A673 (cell line): ENCODE data around the gene GRID2. TPM values are rescaled to one million over a fixed set of nuclear protein-coding genes. Genes with fewer than 3 reads are reported as not detected.

Experiments
- BruUV-seq: library from RNA; stranded (reverse); fragments of 400-500 nt; replicated peaks from 2 replicates; lab custom pipeline; 2021; lab: Mats Ljungman, UMichigan
- CTCF ChIA-PET: fragments of 300-600 bp; sonication (Branson Sonifier 250); formaldehyde crosslinking; loops from one replicate; lab custom pipeline; 2022; ENCODE audit warnings: antibody characterized with exemption; lab: Charles Lee
- POLR2A ChIA-PET: fragments of 300-600 bp; sonication (Branson Sonifier 250); formaldehyde crosslinking; loops from one replicate; lab custom pipeline; 2022; ENCODE audit warnings: antibody characterized with exemption; ENCODE audit not compliant: low non-redundant PET; lab: Charles Lee
- DNase-seq: peaks from one replicate; pipeline ENCODE4 v3.0.0-alpha.2; 2015; ENCODE audit warnings: low spot score
- H3K27ac ChIP-seq: fragments of 200-600 bp; sonication (generic); 2 replicates; pipeline ENCODE4 v1.5.1; 2016; ENCODE audit warnings: mixed run types, low read depth, mild to moderate bottlenecking, mixed read lengths, antibody characterized with exemption, low read length; ENCODE audit not compliant: poor library complexity, severe bottlenecking
- H3K27me3 ChIP-seq: fragments of 200-600 bp; sonication (generic); replicated peaks from 2 replicates; pipeline ENCODE4 v1.6.1; 2017; ENCODE audit warnings: mixed run types, low read depth, mild to moderate bottlenecking, mixed read lengths, antibody characterized with exemption, low read length; ENCODE audit not compliant: insufficient read depth, poor library complexity
- H3K36me3 ChIP-seq: fragments of 200-600 bp; sonication (generic); 2 replicates; pipeline ENCODE4 v1.6.1; 2016; ENCODE audit warnings: mixed run types, mild to moderate bottlenecking, mixed read lengths, antibody characterized with exemption, low read length; ENCODE audit not compliant: insufficient read depth, poor library complexity, severe bottlenecking
- H3K4me1 ChIP-seq: fragments of 200-600 bp; sonication (generic); 2 replicates; pipeline ENCODE4 v1.6.1; 2017; ENCODE audit warnings: mixed run types, mild to moderate bottlenecking, mixed read lengths, antibody characterized with exemption, low read length; ENCODE audit not compliant: insufficient read depth, poor library complexity, severe bottlenecking
- H3K4me3 ChIP-seq: fragments of 200-600 bp; sonication (generic); 2 replicates; pipeline ENCODE4 v1.5.1; 2016; ENCODE audit warnings: low read depth, mixed run types, mild to moderate bottlenecking, mixed read lengths, low read length; ENCODE audit not compliant: poor library complexity, severe bottlenecking
- H3K9me3 ChIP-seq: fragments of 200-600 bp; sonication (generic); 2 replicates; pipeline ENCODE4 v1.6.1; 2016; ENCODE audit warnings: mixed run types, low read depth, mild to moderate bottlenecking, mixed read lengths, antibody characterized with exemption, low read length; ENCODE audit not compliant: poor library complexity, severe bottlenecking
- EZH2 ChIP-seq: fragments of 200-600 bp; sonication (generic); IDR thresholded peaks from 2 replicates; pipeline ENCODE4 v1.6.1; 2017; ENCODE audit warnings: borderline replicate concordance, low read depth, mild to moderate bottlenecking, mixed read lengths, antibody characterized with exemption, low read length; ENCODE audit not compliant: poor library complexity, severe bottlenecking
- intact Hi-C: fragments of 100-400 bp; cut with micrococcal nuclease; formaldehyde crosslinking; loops from one replicate; pipeline ENCODE4 v1.10.0; 2022; ENCODE audit not compliant: unreplicated experiment
- total RNA-seq: library from RNA; stranded (reverse); gene quantifications from 2 replicates; pipeline ENCODE4 v1.2.3, GENCODE V29; 2021
- TF ChIP-seq, protein P1 (sequence below): fragments of 300-800, 200-600 bp; sonication (generic); conservative IDR thresholded peaks from 2 replicates; pipeline ENCODE4 v1.5.1; 2017; ENCODE audit warnings: low read depth, mild to moderate bottlenecking, antibody characterized with exemption, low read length, moderate library complexity, mixed read lengths

Gene GRID2
- total RNA-seq, 1 experiment from 2014 or later: not detected

DNA sequence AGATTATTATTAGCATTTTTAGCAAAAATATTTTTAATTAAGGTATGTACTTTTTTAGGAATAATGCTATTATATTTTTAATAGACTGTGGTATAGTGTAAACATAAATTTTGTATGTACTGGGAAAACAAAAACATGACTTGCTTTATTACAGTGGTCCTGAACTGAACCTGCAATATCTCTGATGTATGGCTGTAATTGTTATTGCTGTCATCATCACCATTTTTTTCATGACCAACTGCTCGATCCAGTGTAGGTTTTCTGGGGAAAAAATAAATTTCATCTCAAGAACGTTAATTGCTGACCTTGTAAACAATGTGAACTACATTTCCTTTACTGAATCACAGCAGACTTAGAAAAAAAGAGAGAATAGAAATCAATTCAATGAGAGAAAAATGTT, 1441.2 kb downstream of the GRID2 start:
- no peak overlapping the region for H3K27ac ChIP-seq
- TF ChIP-seq, protein P1, sequence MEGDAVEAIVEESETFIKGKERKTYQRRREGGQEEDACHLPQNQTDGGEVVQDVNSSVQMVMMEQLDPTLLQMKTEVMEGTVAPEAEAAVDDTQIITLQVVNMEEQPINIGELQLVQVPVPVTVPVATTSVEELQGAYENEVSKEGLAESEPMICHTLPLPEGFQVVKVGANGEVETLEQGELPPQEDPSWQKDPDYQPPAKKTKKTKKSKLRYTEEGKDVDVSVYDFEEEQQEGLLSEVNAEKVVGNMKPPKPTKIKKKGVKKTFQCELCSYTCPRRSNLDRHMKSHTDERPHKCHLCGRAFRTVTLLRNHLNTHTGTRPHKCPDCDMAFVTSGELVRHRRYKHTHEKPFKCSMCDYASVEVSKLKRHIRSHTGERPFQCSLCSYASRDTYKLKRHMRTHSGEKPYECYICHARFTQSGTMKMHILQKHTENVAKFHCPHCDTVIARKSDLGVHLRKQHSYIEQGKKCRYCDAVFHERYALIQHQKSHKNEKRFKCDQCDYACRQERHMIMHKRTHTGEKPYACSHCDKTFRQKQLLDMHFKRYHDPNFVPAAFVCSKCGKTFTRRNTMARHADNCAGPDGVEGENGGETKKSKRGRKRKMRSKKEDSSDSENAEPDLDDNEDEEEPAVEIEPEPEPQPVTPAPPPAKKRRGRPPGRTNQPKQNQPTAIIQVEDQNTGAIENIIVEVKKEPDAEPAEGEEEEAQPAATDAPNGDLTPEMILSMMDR: no peak
- TF ChIP-seq EZH2: no peak
- no TSS peak for BruUV-seq
- no peaks in the 10 kb centered on the region for H3K4me1 ChIP-seq
- no peaks in the 10 kb centered on the region for H3K36me3 ChIP-seq
- no peak for DNase-seq
- H3K4me3 ChIP-seq: no peak overlapping the region
- no peaks in the 10 kb centered on the region for H3K9me3 ChIP-seq
- no peaks in the 10 kb centered on the region for H3K27me3 ChIP-seq
- intact Hi-C loops: no loop called here
- ChIA-PET CTCF (no interaction called here), POLR2A (no interaction called here)

DNA sequence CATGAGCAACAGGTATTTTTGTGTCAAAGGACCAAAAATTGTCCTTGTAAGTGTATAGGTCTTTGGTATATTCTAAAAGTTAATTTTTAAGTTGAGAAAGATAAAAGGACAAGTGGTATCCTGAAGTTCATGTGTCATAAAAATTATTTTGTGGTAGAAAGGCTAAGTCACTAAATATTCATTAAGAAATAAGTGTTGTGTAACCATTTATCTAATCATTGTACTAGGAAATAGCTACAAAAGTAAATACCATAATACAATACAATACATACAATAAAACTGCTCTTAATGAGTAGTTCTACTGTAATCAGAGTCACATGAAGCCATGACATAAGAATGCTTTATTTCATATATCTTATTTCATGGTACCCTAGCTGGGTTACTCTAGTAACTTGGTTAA, 1442.3 kb downstream of the GRID2 start:
- no peaks in the 10 kb centered on the region for H3K36me3 ChIP-seq
- no peak for TF ChIP-seq EZH2
- TF ChIP-seq, protein P1: no peak
- no peaks in the 10 kb centered on the region for H3K27me3 ChIP-seq
- H3K4me1 ChIP-seq: no peaks in the 10 kb centered on the region
- ChIA-PET POLR2A (no interaction called here), CTCF (no interaction called here)
- DNase-seq: no peak
- no peaks in the 10 kb centered on the region for H3K9me3 ChIP-seq
- BruUV-seq: no TSS peak
- intact Hi-C loops: no loop called here
- no peak overlapping the region for H3K27ac ChIP-seq
- H3K4me3 ChIP-seq: no peak overlapping the region

DNA sequence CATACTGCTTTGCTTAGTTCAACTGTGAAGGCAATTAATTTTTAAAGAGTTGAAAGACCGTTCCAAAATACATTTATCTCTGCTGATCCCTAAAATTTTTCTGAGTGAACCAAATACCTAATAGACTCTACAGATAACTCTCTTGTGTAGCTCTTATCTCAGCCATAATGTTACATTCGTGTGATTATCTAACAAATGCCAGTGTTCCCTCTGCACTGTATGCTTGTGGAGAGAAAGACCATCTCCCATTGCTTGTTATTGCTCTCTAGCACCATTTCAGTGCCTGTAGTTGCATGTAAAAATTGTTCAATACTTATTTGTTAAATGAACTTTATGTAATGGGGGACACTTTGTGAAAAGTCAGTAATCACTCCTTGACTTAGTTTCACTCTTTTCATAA, 1443.5 kb downstream of the GRID2 start:
- CTCF ChIA-PET: no interaction called here
- no TSS peak for BruUV-seq
- no peaks in the 10 kb centered on the region for H3K9me3 ChIP-seq
- DNase-seq: no peak
- H3K36me3 ChIP-seq: no peaks in the 10 kb centered on the region
- no peaks in the 10 kb centered on the region for H3K4me1 ChIP-seq
- TF ChIP-seq, protein P1: no peak
- TF ChIP-seq EZH2: no peak
- H3K27me3 ChIP-seq: no peaks in the 10 kb centered on the region
- H3K27ac ChIP-seq: no peak overlapping the region
- no peak overlapping the region for H3K4me3 ChIP-seq
- intact Hi-C loops: no loop called here
- POLR2A ChIA-PET: no interaction called here
